Psoas muscle (tissue), 8 donors: ENCODE measurements around the gene MVD. TPM values are rescaled to one million over a fixed set of nuclear protein-coding genes. Genes with fewer than 3 reads are reported as not detected.

Experiments used
- ATAC-seq, 4 donors: fragments of 200-7000 bp; cut with Tn5 transposase; one replicate each; pipeline ENCODE4 v1.9.1; 2020; ENCODE audit warnings: moderate library complexity in 3 of 4, mild to moderate bottlenecking in 2 of 4
- DNase-seq, 2 donors: peaks; one replicate each; pipeline ENCODE4 v3.0.0-alpha.2; 2020
- H3K27ac ChIP-seq: fragments of 200-600 bp; one replicate; pipeline ENCODE4 v1.8.0; 2022
- H3K27me3 ChIP-seq, 3 donors: fragments of 200-600 bp in 1 of 3; one replicate each; pipeline versions ENCODE4 v1.6.1 to v1.8.0; 2013 to 2022; ENCODE audit warnings: low read length in 2 of 3, mild to moderate bottlenecking in 2 of 3, moderate library complexity in 1 of 3; ENCODE audit not compliant: insufficient read depth in 3 of 3
- H3K36me3 ChIP-seq, 2 donors: fragments of 200-600 bp in 1 of 2; one replicate each; pipeline versions ENCODE4 v1.6.1 to v1.8.0; 2013 to 2022; ENCODE audit warnings: low read depth in 1 of 2, mild to moderate bottlenecking in 1 of 2, moderate library complexity in 1 of 2; ENCODE audit not compliant: insufficient read depth in 1 of 2
- H3K4me1 ChIP-seq: fragments of 200-600 bp; one replicate; pipeline ENCODE4 v1.8.0; 2022
- H3K4me3 ChIP-seq: fragments of 200-600 bp; one replicate; pipeline ENCODE4 v1.8.0; 2022; ENCODE audit warnings: mild to moderate bottlenecking
- H3K9me3 ChIP-seq: fragments of 200-600 bp; one replicate; pipeline ENCODE4 v1.8.0; 2022
- CTCF ChIP-seq: fragments of 200-600 bp; IDR thresholded peaks from one replicate; pipeline ENCODE4 v1.8.0; 2022; ENCODE audit warnings: antibody characterized with exemption
- WGBS, 3 donors: extraction: QIAGEN DNeasy Blood & Tissue Kit; methylation state at CpG; one replicate each; pipeline versions ENCODE4 v1.1.6 to v1.1.7; 2013; 5-methylcytosine and 5-hydroxymethylcytosine counted together
- intact Hi-C, 2 donors: fragments of 100-400 bp; cut with DNase I; formaldehyde crosslinking; loops; one replicate each; pipeline versions ENCODE4 v1.11.0 to v1.14.2; 2022
- polyA plus RNA-seq, 3 donors: library from polyadenylated mRNA; stranded (reverse); fragments of 200-250 nt; gene quantifications; one replicate each; pipeline ENCODE4 v1.2.3, GENCODE V29; 2013
- total RNA-seq, 4 donors: library from RNA; stranded (reverse); fragmentation: NEBNext Ultra II Directional in 2 of 4; extraction: Animal tissue kit (Norgen Biotek cat#: 25700) in 2 of 4; gene quantifications; one replicate each; pipeline versions ENCODE4 v1.2.1 to v1.2.4, GENCODE V29; 2021 to 2023
- donor health status: healthy with polysubstance abuse.
- donor health status: DM: no; HTN: no; CAD: no; lungs with moderate emphysema.
- donor health status: Bipolar disorder and iron deficiency.
- donor health status: healthy.
- donor health status: DM: yes; HTN: yes; CAD: no.
- donor health status: DM: no; HTN: no; CAD: no.
- donor health status: DM: no; HTN: no; CAD: no.
- donor health status: DM: yes; HTN: yes; CAD: no.

MVD gene
- total and polyA plus RNA-seq, 7 donors, result 11.7 to 26.8 (median 15.9) TPM

GRCh38 chr16:88652762-88653063 is 10.2 kb downstream of the MVD start:
- ATAC-seq (no peak), DNase-seq (no peak)
- Histone ChIP-seq H3K4me1 (peaks cover 11% of the 10 kb centered on the region), H3K4me3 (no peak overlapping the region), H3K27ac (no peak overlapping the region), H3K9me3 (no peaks in the 10 kb centered on the region), H3K36me3 (peaks cover 0 to 28% of the 10 kb centered on the region in 2 donors), H3K27me3 (no peaks in the 10 kb centered on the region)
- WGBS, 3 donors, result 93 to 96% (median 95%) methylated on average over 7 to 8 of the region's 8 CpGs
- no peak for TF ChIP-seq CTCF
- intact Hi-C loops, result no loop called here

GRCh38 chr16:88651989-88652761 is 10.7 kb downstream of the MVD start:
- no peaks in the 10 kb centered on the region for H3K9me3 ChIP-seq
- ATAC-seq (no peak), DNase-seq (no peak)
- peaks cover 0 to 28% of the 10 kb centered on the region in 2 donors for H3K36me3 ChIP-seq
- no peak overlapping the region for H3K27ac ChIP-seq
- WGBS, 3 donors, result 89 to 93% (median 89%) methylated on average over 27 to 29 of the region's 29 CpGs
- no peak for TF ChIP-seq CTCF
- intact Hi-C loops, result no loop called here
- peaks cover 11% of the 10 kb centered on the region for H3K4me1 ChIP-seq
- no peaks in the 10 kb centered on the region for H3K27me3 ChIP-seq
- H3K4me3 ChIP-seq, result no peak overlapping the region

- H3K27ac ChIP-seq, result peak overlapping the region; percentile 36
- peaks cover 0 to 28% of the 10 kb centered on the region in 2 donors for H3K36me3 ChIP-seq
- peaks cover 11% of the 10 kb centered on the region for H3K4me1 ChIP-seq
- ATAC-seq, result peak; percentile 29 to 42 (median 36)
- WGBS, 3 donors, result 50 to 52% (median 51%) methylated on average over 22 to 24 of the region's 24 CpGs
- no peaks in the 10 kb centered on the region for H3K27me3 ChIP-seq
- no peaks in the 10 kb centered on the region for H3K9me3 ChIP-seq
- peak; percentile 57 to 76 for DNase-seq
- intact Hi-C loops, result no loop called here
- no peak for TF ChIP-seq CTCF
- peak overlapping the region; percentile 72 for H3K4me3 ChIP-seq
Observed at GRCh38 chr16:88651276-88651988, 11.5 kb downstream of the MVD start.

- intact Hi-C loops, result no loop called here
- peaks cover 0 to 27% of the 10 kb centered on the region in 2 donors for H3K36me3 ChIP-seq
- DNase-seq (peak; percentile 65 to 85), ATAC-seq (peak; percentile 62 to 78 (median 74))
- WGBS, 3 donors, result 6 to 14% (median 7%) methylated on average over 21 to 41 of the region's 41 CpGs
- H3K9me3 ChIP-seq, result no peaks in the 10 kb centered on the region
- peak within 1 kb of the TSS; percentile 72 for H3K4me3 ChIP-seq
- H3K27ac ChIP-seq, result peak within 1 kb of the TSS; percentile 41
- no peaks in the 10 kb centered on the region for H3K27me3 ChIP-seq
- TF ChIP-seq CTCF, result no peak
- peaks cover 11% of the 10 kb centered on the region for H3K4me1 ChIP-seq
Observed at GRCh38 chr16:88650749-88651275, 12.1 kb downstream of the MVD start, which contains the start of gene CYBA. Gene CYBA, minus strand, starts transcription at chr16:88651053. Its CDS starts 40 bp downstream, at chr16:88651013.
